A673 (cell line): Measurements from ENCODE around the gene ZW10. TPM values are rescaled to one million over a fixed set of nuclear protein-coding genes. Genes with fewer than 3 reads are reported as not detected.

Experiments used
- BruUV-seq: library from RNA; stranded (reverse); fragments of 400-500 nt; replicated peaks from 2 replicates; lab custom pipeline; 2021; lab: Mats Ljungman, UMichigan
- CTCF ChIA-PET: fragments of 300-600 bp; sonication (Branson Sonifier 250); formaldehyde crosslinking; loops from one replicate; lab custom pipeline; 2022; ENCODE audit warnings: antibody characterized with exemption; lab: Charles Lee
- POLR2A ChIA-PET: fragments of 300-600 bp; sonication (Branson Sonifier 250); formaldehyde crosslinking; loops from one replicate; lab custom pipeline; 2022; ENCODE audit warnings: antibody characterized with exemption; ENCODE audit not compliant: low non-redundant PET; lab: Charles Lee
- DNase-seq: peaks from one replicate; pipeline ENCODE4 v3.0.0-alpha.2; 2015; ENCODE audit warnings: low spot score
- H3K27ac ChIP-seq: fragments of 200-600 bp; sonication (generic); 2 replicates; pipeline ENCODE4 v1.5.1; 2016; ENCODE audit warnings: mixed run types, low read depth, mild to moderate bottlenecking, mixed read lengths, antibody characterized with exemption, low read length; ENCODE audit not compliant: poor library complexity, severe bottlenecking
- H3K27me3 ChIP-seq: fragments of 200-600 bp; sonication (generic); replicated peaks from 2 replicates; pipeline ENCODE4 v1.6.1; 2017; ENCODE audit warnings: mixed run types, low read depth, mild to moderate bottlenecking, mixed read lengths, antibody characterized with exemption, low read length; ENCODE audit not compliant: insufficient read depth, poor library complexity
- H3K36me3 ChIP-seq: fragments of 200-600 bp; sonication (generic); 2 replicates; pipeline ENCODE4 v1.6.1; 2016; ENCODE audit warnings: mixed run types, mild to moderate bottlenecking, mixed read lengths, antibody characterized with exemption, low read length; ENCODE audit not compliant: insufficient read depth, poor library complexity, severe bottlenecking
- H3K4me1 ChIP-seq: fragments of 200-600 bp; sonication (generic); 2 replicates; pipeline ENCODE4 v1.6.1; 2017; ENCODE audit warnings: mixed run types, mild to moderate bottlenecking, mixed read lengths, antibody characterized with exemption, low read length; ENCODE audit not compliant: insufficient read depth, poor library complexity, severe bottlenecking
- H3K4me3 ChIP-seq: fragments of 200-600 bp; sonication (generic); 2 replicates; pipeline ENCODE4 v1.5.1; 2016; ENCODE audit warnings: low read depth, mixed run types, mild to moderate bottlenecking, mixed read lengths, low read length; ENCODE audit not compliant: poor library complexity, severe bottlenecking
- H3K9me3 ChIP-seq: fragments of 200-600 bp; sonication (generic); 2 replicates; pipeline ENCODE4 v1.6.1; 2016; ENCODE audit warnings: mixed run types, low read depth, mild to moderate bottlenecking, mixed read lengths, antibody characterized with exemption, low read length; ENCODE audit not compliant: poor library complexity, severe bottlenecking
- EZH2 ChIP-seq: fragments of 200-600 bp; sonication (generic); IDR thresholded peaks from 2 replicates; pipeline ENCODE4 v1.6.1; 2017; ENCODE audit warnings: borderline replicate concordance, low read depth, mild to moderate bottlenecking, mixed read lengths, antibody characterized with exemption, low read length; ENCODE audit not compliant: poor library complexity, severe bottlenecking
- intact Hi-C: fragments of 100-400 bp; cut with micrococcal nuclease; formaldehyde crosslinking; loops from one replicate; pipeline ENCODE4 v1.10.0; 2022; ENCODE audit not compliant: unreplicated experiment
- total RNA-seq: library from RNA; stranded (reverse); gene quantifications from 2 replicates; pipeline ENCODE4 v1.2.3, GENCODE V29; 2021
- TF ChIP-seq, protein P1 (sequence below): fragments of 300-800, 200-600 bp; sonication (generic); conservative IDR thresholded peaks from 2 replicates; pipeline ENCODE4 v1.5.1; 2017; ENCODE audit warnings: low read depth, mild to moderate bottlenecking, antibody characterized with exemption, low read length, moderate library complexity, mixed read lengths

Gene ZW10
- total RNA-seq, 1 experiment from 2014 or later = 31.4 TPM

DNA sequence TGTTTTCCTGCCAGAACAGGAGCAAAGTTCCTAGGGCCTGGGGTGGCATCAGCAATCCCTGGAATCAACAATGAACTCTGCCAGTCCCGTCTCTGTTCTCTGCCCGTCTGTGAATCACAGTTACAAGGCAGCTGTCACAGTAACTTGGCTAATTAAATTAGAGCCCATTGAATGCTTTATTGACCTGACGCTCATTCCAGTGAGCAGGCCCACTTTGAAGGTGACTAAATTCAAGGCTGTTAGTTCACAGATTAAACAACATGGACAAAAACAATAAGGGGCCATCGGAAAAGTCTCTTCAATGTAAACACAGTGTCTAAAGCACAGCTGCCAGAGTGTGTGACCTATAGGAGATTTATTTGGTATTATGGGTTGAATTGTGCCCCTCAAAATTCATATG is 49.7 kb downstream of the ZW10 start:
- no TSS peak for BruUV-seq
- ChIA-PET CTCF (no interaction called here), POLR2A (no interaction called here)
- intact Hi-C loops = no loop called here
- Histone ChIP-seq H3K27ac (no peak overlapping the region), H3K4me3 (no peak overlapping the region), H3K27me3 (no peaks in the 10 kb centered on the region), H3K4me1 (no peaks in the 10 kb centered on the region), H3K9me3 (no peaks in the 10 kb centered on the region), H3K36me3 (no peaks in the 10 kb centered on the region)
- DNase-seq = no peak
- no peak for TF ChIP-seq EZH2
- TF ChIP-seq, protein P1, sequence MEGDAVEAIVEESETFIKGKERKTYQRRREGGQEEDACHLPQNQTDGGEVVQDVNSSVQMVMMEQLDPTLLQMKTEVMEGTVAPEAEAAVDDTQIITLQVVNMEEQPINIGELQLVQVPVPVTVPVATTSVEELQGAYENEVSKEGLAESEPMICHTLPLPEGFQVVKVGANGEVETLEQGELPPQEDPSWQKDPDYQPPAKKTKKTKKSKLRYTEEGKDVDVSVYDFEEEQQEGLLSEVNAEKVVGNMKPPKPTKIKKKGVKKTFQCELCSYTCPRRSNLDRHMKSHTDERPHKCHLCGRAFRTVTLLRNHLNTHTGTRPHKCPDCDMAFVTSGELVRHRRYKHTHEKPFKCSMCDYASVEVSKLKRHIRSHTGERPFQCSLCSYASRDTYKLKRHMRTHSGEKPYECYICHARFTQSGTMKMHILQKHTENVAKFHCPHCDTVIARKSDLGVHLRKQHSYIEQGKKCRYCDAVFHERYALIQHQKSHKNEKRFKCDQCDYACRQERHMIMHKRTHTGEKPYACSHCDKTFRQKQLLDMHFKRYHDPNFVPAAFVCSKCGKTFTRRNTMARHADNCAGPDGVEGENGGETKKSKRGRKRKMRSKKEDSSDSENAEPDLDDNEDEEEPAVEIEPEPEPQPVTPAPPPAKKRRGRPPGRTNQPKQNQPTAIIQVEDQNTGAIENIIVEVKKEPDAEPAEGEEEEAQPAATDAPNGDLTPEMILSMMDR = no peak

GRCh38 chr11:113722934-113723333 is 50.6 kb downstream of the ZW10 start:
- no peak for DNase-seq
- BruUV-seq = no TSS peak
- H3K4me1 ChIP-seq = no peaks in the 10 kb centered on the region
- ChIA-PET CTCF (no interaction called here), POLR2A (no interaction called here)
- H3K27ac ChIP-seq = no peak overlapping the region
- no peaks in the 10 kb centered on the region for H3K9me3 ChIP-seq
- TF ChIP-seq, protein P1 = no peak
- TF ChIP-seq EZH2 = no peak
- no peaks in the 10 kb centered on the region for H3K27me3 ChIP-seq
- intact Hi-C loops = no loop called here
- no peaks in the 10 kb centered on the region for H3K36me3 ChIP-seq
- H3K4me3 ChIP-seq = no peak overlapping the region

DNA sequence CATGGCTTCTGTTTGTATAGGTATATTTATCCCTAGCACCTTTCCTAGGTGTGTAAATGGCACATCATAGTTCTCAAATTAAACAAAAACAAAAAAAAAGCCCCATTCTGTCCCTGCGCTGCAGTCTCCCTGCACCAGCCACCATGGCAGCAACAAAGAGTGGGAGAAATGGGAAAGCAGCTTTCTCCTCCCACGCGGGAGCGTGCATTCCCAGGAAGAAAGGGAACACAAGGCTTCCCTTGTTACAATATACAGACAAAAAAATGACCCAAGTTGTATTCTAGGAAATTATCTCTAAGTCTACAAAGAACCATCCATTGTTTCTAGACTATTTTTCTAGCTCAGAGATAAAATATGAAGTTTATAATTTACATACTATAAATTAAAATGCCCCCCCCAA is 51.3 kb downstream of the ZW10 start:
- no peaks in the 10 kb centered on the region for H3K4me1 ChIP-seq
- CTCF ChIA-PET = no interaction called here
- no peaks in the 10 kb centered on the region for H3K9me3 ChIP-seq
- intact Hi-C loops = no loop called here
- H3K36me3 ChIP-seq = no peaks in the 10 kb centered on the region
- H3K27me3 ChIP-seq = no peaks in the 10 kb centered on the region
- DNase-seq = no peak
- TF ChIP-seq, protein P1 = no peak
- TF ChIP-seq EZH2 = no peak
- H3K27ac ChIP-seq = no peak overlapping the region
- BruUV-seq = no TSS peak
- POLR2A ChIA-PET = interaction anchor here (0.5 kb wide), 1 partner anchor 150 kb away, joined by 4 read pairs; no protein-coding TSS in a partner anchor
- H3K4me3 ChIP-seq = no peak overlapping the region
